GM13976 (cell line): ENCODE measurements around the gene SEMA3G.

Experiments used
- DNase-seq: peaks from one replicate; pipeline ENCODE4 v3.0.0; 2012; ENCODE audit warnings: low spot score
- in situ Hi-C: fragments of 300-500 bp; cut with MboI; formaldehyde crosslinking; loops from one replicate; pipeline ENCODE4 v1.12.0; 2022; ENCODE audit warnings: low sequenced_read_pairs, mixed read lengths, inconsistent platforms; ENCODE audit not compliant: unreplicated experiment
- TF ChIP-seq, protein P1 (sequence below): IDR thresholded peaks from 2 replicates; pipeline ENCODE4 v1.5.1; 2012; ENCODE audit warnings: borderline replicate concordance, mild to moderate bottlenecking; ENCODE audit not compliant: insufficient read depth; ENCODE audit errors: extremely low read depth, missing control alignments, control extremely low read depth

SEMA3G gene

DNA sequence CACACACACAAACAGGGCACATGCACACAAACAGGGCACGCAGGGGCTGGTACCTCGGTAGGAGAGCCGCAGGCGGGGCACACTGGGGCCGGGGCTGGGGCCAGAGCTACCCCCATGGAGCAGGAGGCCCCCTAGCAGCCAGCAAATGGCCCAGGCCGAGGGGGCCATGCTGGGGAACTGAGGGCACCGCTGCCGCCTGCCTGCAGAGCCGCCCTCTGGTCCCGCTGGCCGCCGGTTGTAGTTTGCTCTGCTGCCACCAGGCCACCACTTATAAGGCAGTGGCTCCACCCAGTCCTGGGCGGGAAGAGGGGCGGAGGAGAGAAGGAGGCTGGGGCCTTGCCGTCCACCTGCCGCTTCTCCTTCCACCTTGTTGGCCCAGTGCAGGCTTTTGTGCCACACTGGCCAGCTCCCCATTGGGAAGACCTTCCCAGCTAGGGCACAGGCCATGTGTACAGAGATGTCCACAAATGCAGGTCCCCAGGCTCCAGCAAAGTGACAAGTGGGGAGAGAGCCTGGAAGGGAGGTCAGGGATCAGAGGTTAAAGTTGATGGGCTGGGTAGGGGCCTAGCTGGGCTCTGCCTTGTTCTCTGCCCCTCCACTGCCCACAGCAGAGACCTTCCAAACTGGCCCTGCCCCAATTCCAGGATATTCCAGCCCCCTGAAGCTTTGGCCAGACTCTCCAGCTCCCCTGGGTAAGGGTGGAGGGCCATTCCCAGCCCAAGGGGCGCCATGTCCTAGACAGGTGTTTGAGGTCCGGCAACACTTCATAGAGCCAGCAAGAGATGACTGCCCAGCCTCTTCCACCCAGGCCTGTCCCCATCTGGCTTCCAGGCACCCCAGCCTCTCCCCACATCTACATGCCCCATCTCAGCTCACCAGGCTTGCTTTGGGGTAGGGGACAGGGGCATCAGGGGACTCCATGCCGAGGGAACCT is at the start of gene SEMA3G:
Gene SEMA3G (minus strand): TSS at position 244 of the 934 bp plus-strand sequence. CDS start 76 bp downstream, at position 168.
- TF ChIP-seq, protein P1, sequence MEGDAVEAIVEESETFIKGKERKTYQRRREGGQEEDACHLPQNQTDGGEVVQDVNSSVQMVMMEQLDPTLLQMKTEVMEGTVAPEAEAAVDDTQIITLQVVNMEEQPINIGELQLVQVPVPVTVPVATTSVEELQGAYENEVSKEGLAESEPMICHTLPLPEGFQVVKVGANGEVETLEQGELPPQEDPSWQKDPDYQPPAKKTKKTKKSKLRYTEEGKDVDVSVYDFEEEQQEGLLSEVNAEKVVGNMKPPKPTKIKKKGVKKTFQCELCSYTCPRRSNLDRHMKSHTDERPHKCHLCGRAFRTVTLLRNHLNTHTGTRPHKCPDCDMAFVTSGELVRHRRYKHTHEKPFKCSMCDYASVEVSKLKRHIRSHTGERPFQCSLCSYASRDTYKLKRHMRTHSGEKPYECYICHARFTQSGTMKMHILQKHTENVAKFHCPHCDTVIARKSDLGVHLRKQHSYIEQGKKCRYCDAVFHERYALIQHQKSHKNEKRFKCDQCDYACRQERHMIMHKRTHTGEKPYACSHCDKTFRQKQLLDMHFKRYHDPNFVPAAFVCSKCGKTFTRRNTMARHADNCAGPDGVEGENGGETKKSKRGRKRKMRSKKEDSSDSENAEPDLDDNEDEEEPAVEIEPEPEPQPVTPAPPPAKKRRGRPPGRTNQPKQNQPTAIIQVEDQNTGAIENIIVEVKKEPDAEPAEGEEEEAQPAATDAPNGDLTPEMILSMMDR: peak; percentile 35
- DNase-seq: peak; percentile 88
- in situ Hi-C loops: no loop called here

DNA sequence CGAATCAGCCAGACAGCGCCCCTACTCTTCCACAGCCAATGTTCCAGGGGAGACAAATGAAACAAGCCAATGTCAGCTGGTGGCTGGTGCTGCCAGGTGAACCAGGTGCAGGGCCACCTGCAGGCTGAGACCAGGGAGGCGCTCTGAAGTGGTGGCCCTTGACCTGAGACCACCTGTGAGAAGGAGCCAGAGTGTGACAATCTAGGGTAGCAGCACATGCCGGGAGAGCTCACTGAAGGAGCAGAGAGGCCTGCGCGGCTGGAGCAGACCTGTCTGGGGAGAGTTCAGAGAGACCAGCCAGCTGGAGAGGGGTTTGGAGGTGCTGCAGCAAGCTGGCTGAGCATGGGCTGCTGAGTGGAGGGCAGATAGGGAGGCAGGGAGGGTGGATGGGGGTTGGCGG is 49.5 kb upstream of the SEMA3G start:
- DNase-seq: no peak
- TF ChIP-seq, protein P1: no peak
- in situ Hi-C loops: no loop called here

DNA sequence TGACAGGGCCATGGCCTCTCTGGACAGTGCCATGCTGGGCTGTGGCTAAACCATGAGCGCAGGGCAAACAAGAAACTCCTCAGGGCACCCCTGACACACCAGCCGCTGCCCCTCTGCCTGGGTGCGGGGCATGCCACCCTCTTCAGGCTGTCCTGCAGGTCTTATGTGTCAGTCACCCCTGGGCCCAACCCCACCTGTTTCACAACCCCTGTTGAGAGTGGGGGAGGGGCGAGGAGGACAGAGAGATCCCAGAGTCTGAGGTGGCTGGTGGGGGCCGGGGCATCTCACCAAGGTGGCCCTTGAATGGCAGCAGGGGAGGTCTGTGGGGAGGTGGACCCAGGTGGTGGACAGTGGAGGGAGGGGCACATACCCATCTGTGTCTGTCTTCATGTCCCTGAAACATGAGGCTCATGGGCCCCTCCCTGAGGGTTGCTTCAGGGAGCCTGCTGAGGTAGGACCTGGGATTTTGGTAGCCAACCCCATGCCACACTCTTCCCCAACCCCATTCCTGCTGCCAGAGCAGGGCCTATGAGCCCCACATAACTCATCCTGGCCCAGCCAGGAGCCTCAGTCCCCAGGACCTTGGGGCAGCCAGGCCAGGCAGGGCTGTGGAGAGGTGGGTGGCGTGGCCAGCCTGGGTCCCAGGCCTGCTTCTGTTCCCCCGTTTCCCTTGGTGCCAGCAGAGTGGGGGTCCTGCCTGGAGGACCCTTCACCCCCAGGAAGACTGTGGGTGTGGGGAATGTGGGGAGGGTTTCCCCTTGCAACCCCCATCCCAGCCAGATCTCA is 48.5 kb upstream of the SEMA3G start:
- TF ChIP-seq, protein P1: no peak
- in situ Hi-C loops: no loop called here
- no peak for DNase-seq

DNA sequence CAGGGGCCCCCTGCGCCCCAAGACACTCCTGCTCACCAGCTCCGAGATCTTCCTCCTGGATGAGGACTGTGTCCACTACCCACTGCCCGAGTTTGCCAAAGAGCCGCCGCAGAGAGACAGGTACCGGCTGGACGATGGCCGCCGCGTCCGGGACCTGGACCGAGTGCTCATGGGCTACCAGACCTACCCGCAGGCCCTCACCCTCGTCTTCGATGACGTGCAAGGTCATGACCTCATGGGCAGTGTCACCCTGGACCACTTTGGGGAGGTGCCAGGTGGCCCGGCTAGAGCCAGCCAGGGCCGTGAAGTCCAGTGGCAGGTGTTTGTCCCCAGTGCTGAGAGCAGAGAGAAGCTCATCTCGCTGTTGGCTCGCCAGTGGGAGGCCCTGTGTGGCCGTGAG is 47.2 kb upstream of the SEMA3G start:
- TF ChIP-seq, protein P1: no peak
- in situ Hi-C loops: no loop called here
- DNase-seq: no peak

DNA sequence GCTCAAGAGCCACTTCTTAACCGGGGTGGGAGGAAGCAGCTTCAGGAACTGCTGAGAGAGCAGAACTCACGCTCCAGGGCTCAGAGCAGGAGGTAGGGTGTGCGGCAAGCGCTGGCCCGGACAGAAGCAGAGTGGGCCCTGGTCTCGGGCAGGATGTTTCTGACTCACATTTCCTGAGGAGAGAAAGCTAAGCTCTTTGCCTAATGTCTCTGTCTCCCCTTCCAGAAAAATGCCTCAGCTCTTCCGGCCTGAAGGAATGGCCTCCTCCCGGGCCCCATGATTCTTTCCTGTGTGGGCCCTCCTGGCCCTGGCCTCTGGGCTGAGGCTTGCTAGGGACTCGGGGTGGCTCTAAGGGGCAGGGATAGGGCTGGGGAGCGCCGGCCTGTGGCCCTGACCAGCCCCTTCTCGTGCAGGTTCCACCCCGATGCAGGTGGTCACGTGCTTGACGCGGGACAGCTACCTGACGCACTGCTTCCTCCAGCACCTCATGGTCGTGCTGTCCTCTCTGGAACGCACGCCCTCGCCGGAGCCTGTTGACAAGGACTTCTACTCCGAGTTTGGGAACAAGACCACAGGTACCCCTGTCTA is 46.1 kb upstream of the SEMA3G start:
- in situ Hi-C loops: no loop called here
- no peak for DNase-seq
- TF ChIP-seq, protein P1: no peak

DNA sequence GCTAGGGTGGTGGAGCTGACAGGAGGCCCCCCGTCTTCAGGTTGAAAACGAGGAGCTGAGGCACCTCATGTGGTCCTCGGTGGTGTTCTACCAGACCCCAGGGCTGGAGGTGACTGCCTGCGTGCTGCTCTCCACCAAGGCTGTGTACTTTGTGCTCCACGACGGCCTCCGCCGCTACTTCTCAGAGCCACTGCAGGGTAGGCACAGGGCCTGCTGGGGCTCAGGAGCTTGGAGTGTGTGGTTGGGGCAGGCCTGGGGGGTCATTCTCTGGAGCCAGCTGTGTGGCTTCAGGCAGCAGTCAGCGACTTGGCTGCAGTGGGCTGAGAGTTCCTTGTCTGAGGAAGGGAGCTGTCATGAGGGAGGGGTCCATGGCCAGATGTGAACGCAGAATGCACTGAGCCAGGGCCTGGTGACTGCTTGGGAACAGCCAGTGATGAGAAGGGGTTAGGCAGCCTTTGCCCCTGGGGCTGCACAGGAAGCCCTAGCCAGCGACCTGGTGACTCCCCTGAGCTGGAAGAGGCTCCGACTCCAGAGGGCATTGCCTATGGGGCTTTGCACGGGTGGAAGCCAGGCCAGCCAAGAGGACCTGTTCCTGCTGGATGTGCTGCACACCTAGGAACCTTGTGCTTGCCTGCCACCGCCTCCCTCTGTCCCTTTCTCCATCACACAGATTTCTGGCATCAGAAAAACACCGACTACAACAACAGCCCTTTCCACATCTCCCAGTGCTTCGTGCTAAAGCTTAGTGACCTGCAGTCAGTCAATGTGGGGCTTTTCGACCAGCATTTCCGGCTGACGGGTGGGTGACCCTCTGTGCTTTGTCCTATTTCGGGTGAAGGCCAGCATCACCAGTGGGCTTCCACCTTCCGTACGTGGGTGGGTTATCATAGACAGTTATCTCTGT is 45.4 kb upstream of the SEMA3G start:
- in situ Hi-C loops: no loop called here
- TF ChIP-seq, protein P1: no peak
- DNase-seq: no peak
